HG02973 (cell line): ENCODE results near the gene NDST3.

Experiments
- ATAC-seq: cut with Tn5 transposase; IDR thresholded peaks from one replicate; pipeline ENCODE4 v1.9.1; 2021; ENCODE audit warnings: moderate library complexity; ENCODE audit not compliant: unreplicated experiment

NDST3 gene

DNA sequence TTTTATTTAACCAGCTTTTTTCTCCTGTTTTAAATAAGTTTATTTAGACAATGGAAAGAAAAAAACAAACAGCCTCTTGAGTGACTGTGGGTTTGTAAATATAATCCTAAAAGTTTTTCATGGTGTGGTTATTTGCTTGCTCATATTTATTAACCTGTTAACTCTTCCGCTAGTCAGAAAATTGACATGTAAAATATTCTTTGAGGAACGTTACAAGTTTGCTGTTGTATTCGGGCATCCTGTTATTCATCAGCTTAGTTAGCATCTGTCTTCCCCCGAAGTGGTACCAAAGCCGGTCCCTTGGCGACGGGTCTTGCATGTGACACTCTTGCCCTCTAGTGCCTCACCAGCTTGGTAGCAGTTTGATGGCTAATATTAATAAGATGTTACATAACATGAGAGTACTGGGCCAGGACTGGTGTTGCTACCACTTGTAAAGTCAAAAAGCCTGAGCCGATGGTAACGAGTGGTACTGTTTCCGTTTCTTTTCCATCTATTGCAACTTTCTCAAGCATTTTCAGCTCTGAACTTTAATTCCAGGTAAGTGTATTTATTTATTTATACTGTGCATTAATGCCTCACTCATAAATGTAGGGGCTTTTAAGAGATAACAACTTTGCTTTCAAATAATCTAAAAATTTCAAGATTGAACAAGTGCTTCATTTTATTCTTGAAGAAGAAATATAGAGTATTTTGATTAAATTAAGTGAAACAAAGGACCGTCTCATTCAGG, at the start of gene NDST3:
Gene NDST3 (plus strand): TSS at position 434 of the 733 bp plus-strand sequence. CDS start 19,425 bp downstream, outside the sequence.
- no peak for ATAC-seq

DNA sequence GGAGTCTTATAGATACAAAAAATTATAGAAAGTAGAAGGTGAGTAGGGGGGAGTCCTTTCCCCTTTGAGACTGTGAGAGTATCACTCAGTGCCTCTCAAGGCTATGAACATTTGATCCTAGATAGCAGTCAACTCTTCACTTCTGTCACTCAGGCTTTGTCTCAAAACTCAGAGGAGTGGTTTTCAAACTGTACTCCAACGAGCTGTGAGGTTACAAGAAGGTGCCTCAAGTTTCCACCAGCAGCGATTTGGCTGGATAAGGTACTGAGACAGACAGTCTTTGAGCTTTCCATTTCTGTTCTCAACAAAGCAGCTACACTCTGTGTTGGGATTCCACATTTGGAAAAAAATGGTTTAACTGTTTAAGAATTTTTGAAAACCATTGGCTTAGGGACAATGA, 48.0 kb upstream of the NDST3 start:
- no peak for ATAC-seq

DNA sequence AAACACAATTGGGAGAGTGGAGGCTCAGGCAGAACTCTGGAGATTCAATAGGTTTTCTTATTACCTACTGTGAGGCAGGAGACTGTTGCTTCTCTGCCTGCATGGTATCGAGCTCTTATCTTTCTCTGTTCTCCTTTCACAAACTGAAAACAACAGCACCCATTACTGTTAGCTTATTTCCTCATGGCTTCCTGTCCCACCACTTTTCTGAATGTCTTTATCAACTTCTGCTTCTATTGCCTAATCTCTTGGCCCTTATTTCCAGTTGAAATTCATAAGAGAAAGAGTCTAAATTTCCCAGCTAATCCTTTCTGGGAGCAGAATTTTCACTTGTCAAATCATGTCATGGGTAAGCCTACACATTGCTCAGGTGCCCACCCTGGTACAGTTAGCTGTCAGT, 46.8 kb upstream of the NDST3 start:
- no peak for ATAC-seq

DNA sequence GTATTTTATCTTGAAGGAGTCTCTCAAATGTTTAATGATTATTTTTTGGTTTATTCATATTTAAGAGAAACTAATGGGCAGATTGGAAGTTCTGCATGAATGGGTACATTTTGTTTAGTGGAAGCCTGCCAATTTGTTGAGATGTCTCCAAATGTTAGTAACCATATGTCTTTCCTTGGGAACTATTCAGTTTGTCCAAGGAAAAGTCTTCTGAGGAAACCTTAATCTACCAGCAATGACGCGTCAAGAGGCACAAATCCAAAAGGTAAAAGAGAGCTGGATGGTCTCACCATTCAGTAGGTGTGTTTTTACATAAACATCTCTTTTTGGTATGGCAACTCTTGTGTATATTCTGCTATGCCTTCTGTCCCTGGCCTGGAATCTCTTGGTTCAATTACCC, 37.4 kb upstream of the NDST3 start:
- ATAC-seq = no peak

DNA sequence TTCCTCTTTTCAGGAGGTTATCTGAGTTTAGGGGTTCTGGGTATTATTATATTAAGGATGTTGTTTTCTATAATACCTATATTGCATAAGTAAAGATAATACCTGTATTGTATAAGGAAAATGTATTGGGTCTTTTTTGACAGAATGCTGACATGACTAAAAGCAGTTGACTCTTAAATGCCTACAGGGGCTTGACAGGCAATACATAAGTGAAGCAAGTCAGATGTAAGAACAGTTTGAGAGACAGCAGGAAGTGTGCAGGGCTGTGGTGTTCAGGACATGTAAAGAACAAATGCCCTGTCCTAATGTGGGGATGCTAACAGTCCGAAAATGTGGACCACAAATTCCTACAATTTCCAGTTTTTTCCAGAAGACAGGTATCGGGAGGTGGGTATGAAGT, 30.2 kb upstream of the NDST3 start:
- no peak for ATAC-seq

DNA sequence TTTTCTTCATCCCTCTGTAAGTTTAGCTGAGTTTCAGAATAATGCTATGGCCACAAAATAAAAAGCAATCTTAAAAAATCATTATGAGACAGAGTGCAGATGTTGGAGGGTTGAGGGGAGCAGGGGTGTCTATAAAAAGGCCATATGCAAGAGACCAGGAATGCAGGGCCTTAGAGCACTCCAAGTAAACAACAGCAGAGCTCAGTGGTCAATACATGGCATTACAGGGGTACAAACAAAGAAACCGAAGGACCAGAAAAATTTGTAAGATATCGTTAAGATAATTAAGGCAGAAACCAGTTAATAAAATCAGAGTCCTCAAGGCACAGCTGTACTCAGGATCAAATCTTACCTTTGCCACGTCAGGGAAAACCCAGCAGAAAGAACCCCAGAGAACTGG, 28.4 kb upstream of the NDST3 start:
- ATAC-seq = no peak

DNA sequence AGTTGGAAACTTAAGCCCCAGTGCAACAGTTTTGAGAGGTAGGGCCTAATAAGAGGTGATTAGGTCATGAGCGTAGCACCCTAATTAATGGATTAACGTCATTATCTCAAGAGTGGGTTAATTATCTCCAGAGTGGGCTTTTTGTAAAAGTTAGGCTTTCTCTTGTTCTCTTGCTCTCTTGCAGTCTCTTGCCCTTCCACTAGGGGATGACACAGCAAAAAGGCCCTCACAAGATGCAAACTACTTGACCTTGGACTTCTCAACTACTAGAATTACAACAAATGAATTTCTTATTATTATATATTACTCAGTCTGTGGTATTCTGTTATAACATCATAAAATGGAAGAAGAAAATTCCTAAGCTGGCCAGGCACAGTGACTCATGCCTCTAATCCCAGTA, 22.1 kb upstream of the NDST3 start:
- no peak for ATAC-seq

DNA sequence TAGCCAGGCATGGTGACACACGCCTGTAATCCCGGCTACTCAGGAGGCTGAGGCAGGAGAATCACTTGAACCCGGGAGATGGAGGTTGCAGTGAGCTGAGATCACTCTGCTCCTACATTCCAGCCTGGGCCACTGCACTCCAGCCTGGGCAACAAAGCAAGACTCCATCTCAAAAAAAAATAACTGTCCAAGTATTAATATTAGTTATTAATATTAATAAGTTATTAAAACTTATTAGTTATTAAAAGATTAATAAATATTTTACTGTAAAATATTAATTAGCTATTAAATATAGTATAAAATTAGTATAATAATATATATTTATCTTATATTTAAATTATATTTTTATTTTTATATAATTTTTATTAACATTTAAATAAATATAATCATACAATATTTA, 19.5 kb upstream of the NDST3 start:
- ATAC-seq = no peak

DNA sequence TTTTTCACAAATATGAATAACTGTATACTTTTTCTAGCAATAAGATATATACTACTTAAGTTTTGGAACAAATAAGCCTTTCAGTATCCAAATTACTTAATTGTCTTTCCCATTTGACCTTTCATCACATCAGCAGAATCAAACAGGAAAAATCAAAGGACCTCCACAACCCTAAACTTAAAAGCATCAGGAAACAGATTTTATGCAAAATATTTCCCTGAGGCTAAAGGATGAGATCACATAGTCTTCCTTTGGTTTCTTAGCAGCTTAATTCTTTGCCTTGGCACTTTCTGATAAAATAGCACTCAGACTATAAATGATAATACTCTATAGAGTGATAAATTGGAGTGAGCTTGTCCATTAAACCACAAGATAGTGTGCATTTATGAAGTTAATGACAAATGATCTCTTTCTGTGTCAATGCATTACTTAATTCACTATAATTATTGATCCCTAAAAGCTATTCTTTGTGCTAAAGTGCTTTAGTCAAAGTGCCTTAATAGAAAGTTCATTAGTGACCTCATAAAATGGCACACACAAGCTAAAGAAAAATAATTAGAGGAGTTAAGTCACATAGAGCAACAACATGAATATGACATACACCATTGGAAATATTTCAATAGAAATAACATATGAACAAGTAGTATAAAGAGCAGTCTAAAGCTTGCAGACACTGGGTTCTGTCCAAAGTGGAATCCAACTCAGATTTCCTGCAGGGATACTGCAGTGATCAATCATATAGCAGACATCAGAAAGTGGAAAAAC, 15.7 kb upstream of the NDST3 start:
- no peak for ATAC-seq

DNA sequence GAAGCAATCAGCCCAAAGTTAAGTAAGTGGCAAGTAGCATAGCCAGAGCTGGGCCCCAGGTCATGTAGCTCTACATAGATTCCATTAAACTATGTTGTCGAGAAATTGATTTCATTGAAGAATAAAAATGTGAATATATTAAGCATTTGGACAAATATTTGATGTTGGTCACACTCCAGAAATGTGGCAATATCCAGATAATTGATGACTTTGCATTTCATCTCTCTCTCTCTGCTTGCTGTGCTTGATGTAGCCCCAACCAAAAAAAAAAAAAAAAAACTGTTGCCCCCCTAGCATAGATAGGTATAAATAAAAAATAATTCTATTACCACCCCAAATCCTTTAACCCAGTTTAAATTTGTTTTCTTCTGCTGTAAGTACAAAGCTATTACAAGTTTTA, 7.5 kb upstream of the NDST3 start:
- no peak for ATAC-seq

DNA sequence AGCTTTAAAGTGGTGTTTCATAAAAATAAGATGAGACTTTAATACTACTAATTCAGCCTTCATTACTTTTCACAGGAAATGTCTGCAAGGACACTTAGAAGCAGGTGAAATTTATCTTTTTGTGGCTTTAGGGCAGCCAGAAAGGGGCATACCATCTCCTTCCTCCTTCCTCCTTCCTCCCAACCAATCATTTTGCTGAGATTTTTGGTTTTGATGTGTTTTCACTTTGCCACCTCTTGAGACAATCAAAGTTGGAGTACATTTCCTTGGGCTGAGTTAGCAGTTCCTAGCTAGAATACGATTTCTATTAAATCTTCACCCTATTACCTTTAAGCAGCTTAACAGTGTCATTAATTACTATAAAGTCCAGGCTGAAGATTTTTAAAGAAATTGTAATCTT, 5.1 kb upstream of the NDST3 start:
- ATAC-seq = no peak

DNA sequence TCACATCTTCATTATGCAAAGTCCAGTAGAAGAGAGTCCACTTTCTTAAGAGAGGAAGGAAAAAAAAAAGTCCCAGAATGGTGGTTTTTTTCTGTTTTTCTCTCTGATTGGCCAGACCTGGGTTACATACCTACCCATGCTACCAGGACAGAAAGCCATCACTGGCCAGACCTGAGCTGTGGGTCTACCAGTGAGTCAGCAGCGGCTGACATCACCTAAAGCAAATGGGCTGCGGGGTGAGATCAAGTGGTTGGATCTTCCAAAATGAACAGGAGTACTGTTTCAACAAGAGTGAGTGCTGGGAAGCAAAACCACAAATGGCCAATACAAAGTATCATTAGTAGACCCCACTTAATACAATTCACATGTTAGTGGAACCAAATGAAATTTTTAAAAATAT, 1.6 kb upstream of the NDST3 start:
- ATAC-seq = no peak

DNA sequence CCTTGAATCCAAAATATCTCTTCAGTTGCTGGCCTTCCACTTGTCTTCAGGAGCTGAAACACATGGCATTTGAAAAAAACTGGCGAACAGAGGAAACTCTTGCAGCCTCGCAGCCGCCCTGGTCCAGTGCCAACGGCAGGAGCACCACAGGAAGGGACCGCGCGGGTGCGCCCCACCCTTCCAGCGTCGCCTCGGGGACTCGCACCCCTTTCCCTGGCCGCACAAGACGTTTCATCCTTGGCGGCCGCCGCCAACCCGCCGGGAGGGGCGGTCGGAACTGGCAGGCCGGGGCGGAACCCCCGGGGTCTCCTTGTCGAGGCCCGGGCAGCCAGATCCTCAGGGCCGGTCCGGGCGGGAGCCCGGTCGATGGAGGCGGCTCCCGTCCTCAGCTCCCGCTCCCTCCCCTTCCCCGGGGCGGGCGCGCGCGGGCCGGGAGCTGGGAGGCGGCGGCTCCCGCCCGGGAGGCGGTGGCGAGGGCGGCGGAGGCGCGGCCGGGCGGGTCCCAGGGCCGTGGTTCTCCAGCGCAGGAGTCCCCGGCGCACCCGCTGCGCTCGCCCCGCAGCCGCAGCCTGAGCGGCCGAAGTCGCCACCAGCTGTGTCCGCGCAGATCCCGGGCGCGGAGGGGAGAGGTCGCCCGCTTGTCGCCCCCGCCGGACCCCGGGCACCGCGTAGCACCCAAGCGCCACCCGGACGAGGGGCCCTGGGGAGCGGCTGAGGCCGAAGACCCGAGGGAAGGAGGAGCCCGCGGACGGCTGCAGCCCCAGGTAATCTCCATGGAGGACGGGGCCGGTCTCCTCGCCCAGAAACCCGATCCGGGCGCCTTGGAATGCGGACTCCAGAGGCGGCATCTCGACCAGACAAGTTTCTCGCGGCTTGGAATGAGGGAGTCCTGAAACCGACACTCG, 886 bp upstream of the NDST3 start:
- no peak for ATAC-seq

DNA sequence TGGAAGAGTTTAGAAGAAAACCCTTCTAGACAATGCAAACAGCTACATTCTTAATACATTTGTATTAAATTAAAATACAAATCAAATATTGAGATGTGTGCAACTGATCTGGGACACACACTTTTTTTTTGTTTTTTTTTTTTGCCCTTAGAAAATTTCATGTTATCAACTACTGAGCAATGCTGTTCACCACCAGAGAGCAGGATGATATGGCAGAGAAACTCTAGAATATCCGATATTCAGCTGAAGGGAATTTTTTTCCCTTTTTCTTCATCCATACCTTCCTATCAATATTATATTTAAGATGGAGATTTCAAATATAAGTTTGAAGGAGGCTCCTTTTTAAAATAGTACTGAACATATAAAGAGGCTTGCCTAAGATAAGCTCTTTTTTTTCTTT, 1.0 kb downstream of the NDST3 start:
- ATAC-seq = no peak

DNA sequence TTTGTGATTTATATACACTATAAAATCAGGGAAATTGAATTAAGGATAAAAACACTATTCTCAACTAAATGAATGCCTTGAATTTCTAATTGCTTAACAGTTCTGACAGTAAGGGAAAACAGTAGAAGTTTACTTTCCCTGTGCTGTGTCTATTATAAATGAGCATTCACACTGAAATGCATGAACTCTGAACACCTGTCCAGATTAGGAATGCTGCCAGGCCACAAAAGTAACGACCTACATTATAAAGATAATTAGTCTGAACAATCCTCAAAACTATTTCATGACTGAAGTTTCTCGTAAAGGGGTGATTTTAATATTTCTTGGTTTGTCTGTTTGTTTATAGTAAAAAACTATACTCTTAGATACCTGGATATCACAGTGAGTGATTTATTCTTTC, 2.0 kb downstream of the NDST3 start:
- no peak for ATAC-seq

DNA sequence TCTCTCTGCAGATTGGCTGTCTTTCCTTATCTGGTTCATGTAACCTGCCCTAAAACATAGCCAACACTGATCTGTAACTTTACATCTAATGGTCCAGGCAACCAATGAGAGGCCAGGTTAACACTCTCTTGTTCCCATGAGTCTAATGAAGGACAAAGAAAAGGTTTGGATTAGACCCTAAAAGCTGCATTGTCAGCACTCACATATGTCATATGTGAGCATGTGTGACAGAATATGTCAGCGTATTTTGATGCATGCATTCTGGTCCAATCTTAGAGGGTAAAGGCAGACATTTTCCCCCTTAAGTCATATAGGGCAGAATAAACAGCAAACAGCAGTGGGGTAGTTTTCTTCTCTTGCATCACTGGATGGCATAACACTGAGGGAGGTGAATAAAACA, 3.7 kb downstream of the NDST3 start:
- no peak for ATAC-seq

DNA sequence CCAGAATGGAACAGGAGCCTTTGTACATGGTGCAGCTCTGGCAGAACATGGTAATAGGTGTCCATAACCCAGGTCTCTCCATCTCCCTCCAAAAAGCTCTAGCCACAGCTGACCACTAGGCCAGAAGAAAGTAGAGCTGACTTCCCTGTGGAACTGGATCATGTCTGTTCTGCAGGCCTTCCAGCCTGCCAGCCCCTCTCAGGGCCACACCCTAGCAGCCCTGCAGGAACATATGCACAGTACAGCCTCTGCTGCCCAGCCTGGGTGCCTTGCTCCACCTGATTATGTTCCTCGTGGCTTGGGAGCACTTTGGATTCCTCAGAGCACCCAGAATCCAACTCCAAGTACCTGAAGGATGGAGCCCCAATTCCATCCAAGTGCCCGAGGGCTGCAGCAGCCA, 12.0 kb downstream of the NDST3 start:
- ATAC-seq = no peak

DNA sequence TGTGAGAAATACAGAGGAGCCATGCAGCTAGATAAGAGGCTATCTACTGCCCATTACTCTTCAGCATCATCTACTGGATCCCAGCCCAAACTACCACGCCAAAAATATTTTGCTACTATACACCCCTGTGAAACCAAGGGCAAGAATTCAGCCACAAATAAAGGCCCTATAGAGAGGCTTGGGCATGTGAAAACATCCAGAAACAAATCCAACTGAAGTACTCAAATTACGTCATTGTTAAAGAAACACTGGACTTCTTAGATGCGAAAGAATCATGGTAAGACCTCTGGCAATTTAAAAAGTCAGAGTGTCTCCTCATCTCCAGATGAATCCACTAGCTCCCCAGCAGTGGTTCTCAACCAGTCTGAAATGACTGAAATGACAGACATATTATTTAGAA, 12.8 kb downstream of the NDST3 start:
- ATAC-seq = no peak

DNA sequence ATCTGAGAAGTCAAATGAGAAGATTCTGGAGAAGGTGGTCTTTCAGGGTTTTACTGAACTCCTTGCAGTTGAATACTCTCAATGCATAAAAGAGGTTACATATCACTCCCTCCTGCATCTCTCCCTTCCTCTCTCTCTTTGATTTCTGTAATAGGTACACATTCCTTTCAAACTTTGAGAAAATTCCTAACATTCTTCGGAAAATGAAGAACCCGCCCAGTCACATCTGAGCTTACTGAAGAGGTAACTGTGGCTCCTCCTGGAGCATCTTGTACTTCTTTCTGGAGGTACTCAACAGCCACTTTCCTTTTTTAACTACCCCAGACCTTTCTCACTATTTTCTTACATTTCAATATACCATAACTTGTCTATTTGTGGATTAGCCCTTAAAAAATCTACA, 24.7 kb downstream of the NDST3 start:
- ATAC-seq = no peak

DNA sequence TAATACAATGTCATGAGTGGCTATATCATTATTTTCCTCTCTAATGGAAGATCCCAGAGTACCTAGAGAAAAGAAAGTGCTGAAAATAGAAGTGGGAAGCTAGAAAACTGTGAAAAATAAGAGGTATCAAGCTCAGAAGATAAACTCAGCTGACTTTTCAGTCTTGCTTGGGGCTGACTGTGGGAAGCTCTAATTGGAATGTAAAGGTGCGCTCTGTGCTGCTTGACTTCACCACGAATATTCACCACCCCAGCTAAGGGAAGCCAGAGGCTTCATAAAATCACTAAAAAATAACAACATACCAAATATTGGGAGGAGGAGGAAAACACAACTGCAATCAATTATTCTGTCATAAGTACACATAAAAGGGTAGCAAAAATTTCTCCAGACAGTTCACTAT, 25.1 kb downstream of the NDST3 start:
- no peak for ATAC-seq

DNA sequence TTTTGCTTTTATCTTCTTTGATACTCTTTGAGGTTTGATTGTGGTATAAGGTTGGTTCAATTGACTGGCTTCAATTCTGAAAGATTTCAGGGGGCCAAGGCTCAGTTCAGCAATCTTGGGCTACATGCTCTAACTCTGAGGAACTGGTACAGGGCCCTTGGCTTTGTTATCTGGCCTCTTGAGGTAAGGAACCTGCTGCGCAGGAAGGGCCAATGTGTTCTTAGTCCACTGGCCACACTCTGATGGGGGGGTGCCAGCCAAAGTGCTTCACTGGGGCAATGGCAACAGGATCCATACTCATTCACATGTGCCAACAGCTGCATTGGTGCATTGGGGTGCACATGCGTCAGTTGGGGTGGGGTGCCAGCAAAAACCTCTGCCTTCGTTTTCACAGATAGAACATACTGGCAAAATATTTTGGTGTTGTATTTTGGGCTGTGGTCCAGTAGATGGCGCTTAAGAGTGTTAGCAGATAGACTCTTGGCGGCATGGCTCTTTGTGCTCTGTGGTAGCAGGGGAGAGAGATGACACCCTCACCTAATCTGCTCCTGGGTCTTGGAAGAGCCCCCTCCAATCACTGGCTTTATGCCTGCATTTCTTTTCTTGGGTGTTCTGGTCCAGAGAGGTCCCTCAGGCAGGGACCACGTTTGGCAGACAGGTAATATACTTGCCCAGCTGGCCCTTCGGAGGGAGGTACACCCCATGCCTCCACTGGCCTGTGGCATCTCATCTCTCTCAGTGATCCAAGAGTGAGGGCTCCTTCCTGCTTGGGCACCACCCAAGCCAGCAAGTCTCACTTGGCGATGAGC, 42.9 kb downstream of the NDST3 start:
- peak; percentile 78 for ATAC-seq
